Neural progenitor cell (in vitro differentiated cells): ENCODE data around the gene ADH1C. TPM values are rescaled to one million over a fixed set of nuclear protein-coding genes. Genes with fewer than 3 reads are reported as not detected.

ENCODE experiments used
- DNase-seq: peaks from one replicate; pipeline ENCODE4 v3.0.0-alpha.2; 2016; ENCODE audit warnings: low spot score
- H2AFZ ChIP-seq: fragments of 200-600 bp; sonication (generic); replicated peaks from 2 replicates; pipeline ENCODE4 v1.6.1; 2016; ENCODE audit warnings: antibody characterized with exemption
- H3F3A ChIP-seq: fragments of 200-600 bp; sonication (generic); 2 replicates; pipeline ENCODE4 v1.6.1; 2016; ENCODE audit warnings: antibody characterized with exemption, low read depth
- H3K27ac ChIP-seq: fragments of 200-600 bp; sonication (generic); 2 replicates; pipeline ENCODE4 v1.5.1; 2016; ENCODE audit warnings: mild to moderate bottlenecking
- H3K27me3 ChIP-seq: fragments of 200-600 bp; sonication (generic); 2 replicates; pipeline ENCODE4 v1.6.1; 2016; ENCODE audit warnings: mild to moderate bottlenecking, moderate library complexity
- H3K36me3 ChIP-seq: fragments of 200-600 bp; sonication (generic); 2 replicates; pipeline ENCODE4 v1.5.1; 2016
- H3K4me1 ChIP-seq: fragments of 200-600 bp; sonication (generic); 2 replicates; pipeline ENCODE4 v1.6.1; 2016; ENCODE audit warnings: mixed run types
- H3K4me2 ChIP-seq: fragments of 200-600 bp; sonication (generic); 2 replicates; pipeline ENCODE4 v1.6.1; 2016
- H3K4me3 ChIP-seq: fragments of 200-600 bp; sonication (generic); 2 replicates; pipeline ENCODE4 v1.5.1; 2016
- H3K79me2 ChIP-seq: fragments of 200-600 bp; sonication (generic); 2 replicates; pipeline ENCODE4 v1.6.1; 2016; ENCODE audit warnings: low read depth
- H3K9ac ChIP-seq: fragments of 200-600 bp; sonication (generic); 2 replicates; pipeline ENCODE4 v1.6.1; 2016
- H3K9me3 ChIP-seq: fragments of 200-600 bp; sonication (generic); 2 replicates; pipeline ENCODE4 v1.5.1; 2016; ENCODE audit warnings: low read depth
- H4K20me1 ChIP-seq: fragments of 200-600 bp; sonication (generic); 2 replicates; pipeline ENCODE4 v1.6.1; 2016; ENCODE audit warnings: low read depth
- H3K27ac Mint-ChIP-seq: 3 replicates; pipeline ENCODE4 v1.8.0; 2021; ENCODE audit warnings: mixed read lengths
- H3K27me3 Mint-ChIP-seq: 2 replicates; pipeline ENCODE4 v1.8.0; 2022; ENCODE audit warnings: low read depth, mild to moderate bottlenecking, inconsistent platforms, moderate library complexity, mixed read lengths; ENCODE audit not compliant: insufficient read depth
- H3K36me3 Mint-ChIP-seq: 3 replicates; pipeline ENCODE4 v1.8.0; 2021; ENCODE audit warnings: mixed read lengths
- H3K4me1 Mint-ChIP-seq: 3 replicates; pipeline ENCODE4 v1.8.0; 2021; ENCODE audit warnings: mixed read lengths
- H3K4me3 Mint-ChIP-seq: 3 replicates; pipeline ENCODE4 v1.8.0; 2021; ENCODE audit warnings: mild to moderate bottlenecking, moderate library complexity, mixed read lengths
- H3K9me3 Mint-ChIP-seq: 3 replicates; pipeline ENCODE4 v1.8.0; 2020; ENCODE audit warnings: mixed read lengths
- CTCF ChIP-seq: fragments of 200-600 bp; sonication (generic); IDR thresholded peaks from 2 replicates; pipeline ENCODE4 v1.5.1; 2017; ENCODE audit warnings: antibody characterized with exemption, mild to moderate bottlenecking
- EZH2 ChIP-seq: fragments of 200-600 bp; sonication (generic); IDR thresholded peaks from 2 replicates; pipeline ENCODE4 v1.6.1; 2017; ENCODE audit warnings: antibody characterized with exemption, mild to moderate bottlenecking, moderate library complexity
- EZH2phosphoT487 ChIP-seq: fragments of 200-600 bp; sonication (generic); IDR thresholded peaks from 2 replicates; pipeline ENCODE4 v1.6.1; 2017; ENCODE audit warnings: antibody characterized with exemption
- total RNA-seq: library from RNA; depleted of rRNA; stranded (reverse); fragments of >200 nt; gene quantifications from 2 replicates; pipeline ENCODE4 v1.2.3, GENCODE V29; 2015; ENCODE audit warnings: low replicate concordance

ADH1C gene
- total RNA-seq, 1 donor from 2014 or later: not detected

GRCh38 chr4:99395595-99396364, 43.2 kb upstream of the ADH1C start:
- no peak overlapping the region for H3K27ac Mint-ChIP-seq
- no peak for TF ChIP-seq EZH2
- TF ChIP-seq CTCF: no peak
- TF ChIP-seq EZH2phosphoT487: no peak
- H3K9ac ChIP-seq: no peak overlapping the region
- no peak overlapping the region for H3K27ac ChIP-seq
- H3K4me2 ChIP-seq: no peak overlapping the region
- H3K36me3 ChIP-seq: no peaks in the 10 kb centered on the region
- H3K4me3 Mint-ChIP-seq: no peak overlapping the region
- H3K27me3 ChIP-seq: no peaks in the 10 kb centered on the region
- DNase-seq: no peak
- H3K4me1 Mint-ChIP-seq: no peaks in the 10 kb centered on the region
- peaks cover 3% of the 10 kb centered on the region for H3K27me3 Mint-ChIP-seq
- peak overlapping the region; percentile 53 for H2AFZ ChIP-seq
- no peaks in the 10 kb centered on the region for H3K36me3 Mint-ChIP-seq
- no peaks in the 10 kb centered on the region for H3K79me2 ChIP-seq
- no peaks in the 10 kb centered on the region for H3K4me1 ChIP-seq
- peaks cover 7% of the 10 kb centered on the region for H3K9me3 Mint-ChIP-seq
- no peaks in the 10 kb centered on the region for H3F3A ChIP-seq
- no peak overlapping the region for H3K4me3 ChIP-seq
- H3K9me3 ChIP-seq: peaks cover 6% of the 10 kb centered on the region
- no peaks in the 10 kb centered on the region for H4K20me1 ChIP-seq

- no peak overlapping the region for H3K9ac ChIP-seq
- no peaks in the 10 kb centered on the region for H3K79me2 ChIP-seq
- H3K4me3 ChIP-seq: no peak overlapping the region
- H3K4me1 ChIP-seq: no peaks in the 10 kb centered on the region
- no peaks in the 10 kb centered on the region for H3K27me3 ChIP-seq
- no peaks in the 10 kb centered on the region for H4K20me1 ChIP-seq
- no peak for DNase-seq
- no peaks in the 10 kb centered on the region for H3K4me1 Mint-ChIP-seq
- peaks cover 3% of the 10 kb centered on the region for H3K27me3 Mint-ChIP-seq
- no peak overlapping the region for H3K27ac Mint-ChIP-seq
- no peaks in the 10 kb centered on the region for H3F3A ChIP-seq
- no peak overlapping the region for H3K27ac ChIP-seq
- H3K9me3 ChIP-seq: peaks cover 6% of the 10 kb centered on the region
- H3K4me3 Mint-ChIP-seq: no peak overlapping the region
- no peak overlapping the region for H2AFZ ChIP-seq
- no peak overlapping the region for H3K4me2 ChIP-seq
- no peaks in the 10 kb centered on the region for H3K36me3 Mint-ChIP-seq
- peaks cover 13% of the 10 kb centered on the region for H3K9me3 Mint-ChIP-seq
- H3K36me3 ChIP-seq: no peaks in the 10 kb centered on the region
- TF ChIP-seq EZH2 (no peak), CTCF (no peak), EZH2phosphoT487 (no peak)
Measured at GRCh38 chr4:99394896-99395295, 42.4 kb upstream of the ADH1C start.

- Histone ChIP-seq H3K4me2 (no peak overlapping the region), H4K20me1 (no peaks in the 10 kb centered on the region)
- H3K4me3 Mint-ChIP-seq: no peak overlapping the region
Measured at GRCh38 chr4:99390055-99390454, 37.5 kb upstream of the ADH1C start.

More at GRCh38 chr4:99390055-99390454, 37.5 kb upstream of the ADH1C start:
- no peaks in the 10 kb centered on the region for H3F3A ChIP-seq
- no peaks in the 10 kb centered on the region for H3K36me3 ChIP-seq
- H3K4me3 ChIP-seq: no peak overlapping the region
- no peak for TF ChIP-seq CTCF
- no peak for TF ChIP-seq EZH2
- no peak for TF ChIP-seq EZH2phosphoT487
- H3K9me3 ChIP-seq: no peaks in the 10 kb centered on the region
- no peak overlapping the region for H3K27ac ChIP-seq
- no peaks in the 10 kb centered on the region for H3K27me3 ChIP-seq
- DNase-seq: no peak
- H3K4me1 ChIP-seq: no peaks in the 10 kb centered on the region
- H3K36me3 Mint-ChIP-seq: no peaks in the 10 kb centered on the region
- H3K9me3 Mint-ChIP-seq: peaks cover 16% of the 10 kb centered on the region
- H3K27ac Mint-ChIP-seq: no peak overlapping the region
- H2AFZ ChIP-seq: no peak overlapping the region
- H3K79me2 ChIP-seq: no peaks in the 10 kb centered on the region
- H3K9ac ChIP-seq: no peak overlapping the region
- peaks cover 3% of the 10 kb centered on the region for H3K27me3 Mint-ChIP-seq
- H3K4me1 Mint-ChIP-seq: no peaks in the 10 kb centered on the region
